ENCODE results near the gene IKZF3.

DNA sequence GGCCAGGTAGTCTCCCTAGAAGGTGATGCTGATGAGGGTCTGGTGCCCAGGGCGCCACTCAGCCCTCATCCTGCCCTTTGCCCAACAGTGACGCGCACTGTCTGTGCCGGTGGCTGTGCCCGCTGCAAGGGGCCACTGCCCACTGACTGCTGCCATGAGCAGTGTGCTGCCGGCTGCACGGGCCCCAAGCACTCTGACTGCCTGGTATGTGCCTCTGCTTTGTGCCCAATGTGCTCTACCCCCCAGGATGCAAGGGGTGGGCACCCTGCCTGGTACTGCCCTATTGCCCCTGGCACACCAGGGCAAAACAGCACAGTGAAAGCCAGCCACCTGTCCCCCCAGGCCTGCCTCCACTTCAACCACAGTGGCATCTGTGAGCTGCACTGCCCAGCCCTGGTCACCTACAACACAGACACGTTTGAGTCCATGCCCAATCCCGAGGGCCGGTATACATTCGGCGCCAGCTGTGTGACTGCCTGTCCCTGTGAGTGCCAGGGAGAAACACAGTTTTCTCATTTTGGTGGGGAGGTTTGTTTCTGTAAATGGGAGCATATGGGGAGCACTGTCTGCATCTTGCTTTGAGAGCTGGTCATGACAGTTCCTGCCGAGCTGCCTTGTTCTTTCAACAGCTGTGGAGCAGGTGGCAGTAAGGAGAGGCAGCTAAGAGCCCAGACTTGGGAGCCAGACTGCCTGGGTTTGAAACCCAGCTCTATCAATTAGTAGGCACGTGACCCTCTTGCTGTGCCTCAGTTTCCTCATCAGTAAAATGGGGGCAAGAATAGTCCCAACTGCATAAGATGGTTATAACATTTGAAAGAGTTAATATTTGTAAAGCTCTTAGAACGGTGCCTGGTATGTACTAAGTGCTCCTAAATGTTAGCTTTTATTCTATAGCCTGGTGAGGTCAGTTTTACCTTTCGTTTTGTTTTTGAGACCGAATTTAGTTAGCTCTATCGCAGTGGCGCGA, 153.8 kb downstream of the IKZF3 start:
- TF ChIP-seq POLR2A (IDR thresholded peaks at IDR 0.05): no peak
- TF ChIP-seq, protein P1, sequence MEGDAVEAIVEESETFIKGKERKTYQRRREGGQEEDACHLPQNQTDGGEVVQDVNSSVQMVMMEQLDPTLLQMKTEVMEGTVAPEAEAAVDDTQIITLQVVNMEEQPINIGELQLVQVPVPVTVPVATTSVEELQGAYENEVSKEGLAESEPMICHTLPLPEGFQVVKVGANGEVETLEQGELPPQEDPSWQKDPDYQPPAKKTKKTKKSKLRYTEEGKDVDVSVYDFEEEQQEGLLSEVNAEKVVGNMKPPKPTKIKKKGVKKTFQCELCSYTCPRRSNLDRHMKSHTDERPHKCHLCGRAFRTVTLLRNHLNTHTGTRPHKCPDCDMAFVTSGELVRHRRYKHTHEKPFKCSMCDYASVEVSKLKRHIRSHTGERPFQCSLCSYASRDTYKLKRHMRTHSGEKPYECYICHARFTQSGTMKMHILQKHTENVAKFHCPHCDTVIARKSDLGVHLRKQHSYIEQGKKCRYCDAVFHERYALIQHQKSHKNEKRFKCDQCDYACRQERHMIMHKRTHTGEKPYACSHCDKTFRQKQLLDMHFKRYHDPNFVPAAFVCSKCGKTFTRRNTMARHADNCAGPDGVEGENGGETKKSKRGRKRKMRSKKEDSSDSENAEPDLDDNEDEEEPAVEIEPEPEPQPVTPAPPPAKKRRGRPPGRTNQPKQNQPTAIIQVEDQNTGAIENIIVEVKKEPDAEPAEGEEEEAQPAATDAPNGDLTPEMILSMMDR (IDR thresholded peaks at IDR 0.05): no peak
